ENCODE results near the gene PCBD1.

- TF ChIP-seq CTCF (IDR thresholded peaks at IDR 0.05 in 4 of 5, conservative IDR thresholded peaks at IDR 0.05 in 1 of 5) (no peak), POLR2A (IDR thresholded peaks at IDR 0.05) (no peak)
Measured at GRCh38 chr10:70908406-70909296, 20.3 kb upstream of the PCBD1 start.

Measured in gastrocnemius medialis (tissue), 4 donors.